GM18507 (cell line): ENCODE data around the gene DOCK1.
"Not testable (repeated sequence)": the region's sequence is repeated elsewhere in the genome, so short reads cannot be mapped to it uniquely, and the experiment has no call there.

ENCODE experiments used
- DNase-seq: peaks from one replicate; pipeline ENCODE4 v3.0.0; 2011; ENCODE audit warnings: low read depth; ENCODE audit not compliant: insufficient read length; ENCODE audit errors: extremely low spot score
- FAIRE-seq: peaks from 2 replicates; lab custom pipeline; 2011; peaks lifted over from hg19 to GRCh38; lab: Jason Lieb, UNC

DOCK1 gene

GRCh38 chr10:126921162-126921561 is 15.9 kb downstream of the DOCK1 start:
- DNase-seq (no peak), FAIRE-seq (no peak)

- no peak for FAIRE-seq
- no peak for DNase-seq
Measured at GRCh38 chr10:126921974-126922525, 16.8 kb downstream of the DOCK1 start.

DNA sequence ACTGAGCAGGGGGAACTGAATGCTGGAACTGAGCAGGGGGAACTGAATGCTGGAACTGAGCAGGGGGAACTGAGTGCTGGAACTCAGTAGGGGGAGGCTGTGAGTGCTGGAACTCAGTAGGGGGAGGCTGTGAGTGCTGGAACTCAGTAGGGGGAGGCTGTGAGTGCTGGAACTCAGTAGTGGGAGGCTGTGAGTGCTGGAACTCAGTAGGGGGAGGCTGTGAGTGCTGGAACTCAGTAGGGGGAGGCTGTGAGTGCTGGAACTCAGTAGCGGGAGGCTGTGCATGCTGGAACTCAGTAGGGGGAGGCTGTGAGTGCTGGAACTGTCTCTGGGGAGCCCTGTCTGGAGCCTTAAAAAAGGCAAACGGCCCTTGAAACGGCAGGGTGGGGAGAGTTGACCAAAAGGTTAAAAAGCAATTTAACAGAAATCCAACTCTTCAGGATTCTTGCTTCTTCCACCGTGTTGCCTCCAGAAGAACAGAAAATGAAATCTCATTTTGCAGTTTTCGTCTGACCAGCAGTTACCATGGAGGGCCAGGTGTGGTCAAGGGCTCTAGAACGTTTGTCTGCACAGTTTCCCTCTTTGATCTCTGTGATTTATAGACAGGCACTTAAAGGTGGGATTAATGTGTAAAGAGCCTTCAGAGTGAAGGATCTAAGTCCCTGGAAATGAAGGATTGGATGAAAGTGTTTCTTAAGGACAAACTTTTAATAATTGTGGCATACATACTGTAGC is 19.1 kb downstream of the DOCK1 start:
- DNase-seq, result no peak
- no peak for FAIRE-seq

DNA sequence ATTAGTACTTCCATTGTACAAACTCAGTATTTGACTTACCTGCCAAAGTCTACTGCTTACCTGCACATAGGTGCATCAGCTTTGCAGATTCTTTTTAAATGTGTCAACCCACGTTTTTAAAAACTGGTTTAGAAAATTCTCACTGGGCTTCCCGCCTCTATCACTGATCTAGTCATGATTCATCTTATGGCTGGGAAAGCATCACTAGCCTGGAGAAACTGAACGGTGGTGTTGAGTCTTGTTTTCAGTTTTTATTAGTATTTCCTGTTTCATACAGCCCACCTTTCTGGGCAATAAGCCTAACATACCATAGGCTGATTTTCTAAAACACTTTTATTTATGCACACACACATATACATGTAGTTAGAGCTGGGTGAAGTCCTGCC is 19.7 kb downstream of the DOCK1 start:
- FAIRE-seq (no peak), DNase-seq (no peak)

GRCh38 chr10:126926568-126926967 is 21.3 kb downstream of the DOCK1 start:
- DNase-seq (no peak), FAIRE-seq (no peak)

- FAIRE-seq, result no peak
- DNase-seq, result no peak
Measured at GRCh38 chr10:126927799-126928198, 22.6 kb downstream of the DOCK1 start.

DNA sequence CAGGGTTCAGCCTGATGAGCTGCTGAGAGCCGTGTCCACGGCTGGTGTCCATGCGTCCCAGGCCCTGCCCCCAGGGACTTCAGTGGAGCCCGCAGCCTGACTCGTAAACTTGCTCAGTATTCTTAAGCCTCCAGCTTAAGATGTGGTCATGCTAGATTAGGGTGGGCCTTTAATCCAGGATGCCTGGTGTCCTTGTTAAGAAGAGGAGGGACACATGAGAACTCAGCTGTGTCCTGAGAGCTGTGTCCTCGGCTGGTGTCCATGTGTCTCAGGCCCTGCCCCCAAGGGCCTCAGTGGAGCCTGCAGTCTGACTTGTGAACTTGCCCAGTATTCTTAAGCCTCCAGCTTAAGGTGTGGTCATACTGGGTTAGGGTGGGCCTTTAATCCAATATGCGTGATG is 23.0 kb downstream of the DOCK1 start:
- no peak for FAIRE-seq
- DNase-seq, result no peak

DNA sequence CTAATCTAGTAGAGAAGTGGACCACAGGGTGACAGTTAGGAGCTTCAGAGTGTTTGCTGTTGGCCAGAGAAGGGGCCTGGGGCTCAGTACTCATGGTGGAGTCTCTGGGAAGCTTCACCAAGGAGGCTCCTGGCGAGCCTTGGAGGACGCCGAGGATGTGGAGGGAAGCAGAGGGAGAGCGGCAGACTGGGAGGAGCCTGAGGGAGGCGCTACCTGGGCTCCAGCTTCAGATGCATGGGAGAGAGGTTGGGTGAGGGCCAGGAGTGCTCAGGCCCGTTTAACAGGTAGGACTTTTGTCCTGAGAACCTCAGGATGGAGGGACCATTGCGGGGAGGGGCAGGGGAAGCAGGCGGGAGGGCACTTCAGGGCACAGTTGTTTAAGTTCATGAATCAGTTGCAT is 24.2 kb downstream of the DOCK1 start:
- FAIRE-seq, result no peak
- no peak for DNase-seq

DNA sequence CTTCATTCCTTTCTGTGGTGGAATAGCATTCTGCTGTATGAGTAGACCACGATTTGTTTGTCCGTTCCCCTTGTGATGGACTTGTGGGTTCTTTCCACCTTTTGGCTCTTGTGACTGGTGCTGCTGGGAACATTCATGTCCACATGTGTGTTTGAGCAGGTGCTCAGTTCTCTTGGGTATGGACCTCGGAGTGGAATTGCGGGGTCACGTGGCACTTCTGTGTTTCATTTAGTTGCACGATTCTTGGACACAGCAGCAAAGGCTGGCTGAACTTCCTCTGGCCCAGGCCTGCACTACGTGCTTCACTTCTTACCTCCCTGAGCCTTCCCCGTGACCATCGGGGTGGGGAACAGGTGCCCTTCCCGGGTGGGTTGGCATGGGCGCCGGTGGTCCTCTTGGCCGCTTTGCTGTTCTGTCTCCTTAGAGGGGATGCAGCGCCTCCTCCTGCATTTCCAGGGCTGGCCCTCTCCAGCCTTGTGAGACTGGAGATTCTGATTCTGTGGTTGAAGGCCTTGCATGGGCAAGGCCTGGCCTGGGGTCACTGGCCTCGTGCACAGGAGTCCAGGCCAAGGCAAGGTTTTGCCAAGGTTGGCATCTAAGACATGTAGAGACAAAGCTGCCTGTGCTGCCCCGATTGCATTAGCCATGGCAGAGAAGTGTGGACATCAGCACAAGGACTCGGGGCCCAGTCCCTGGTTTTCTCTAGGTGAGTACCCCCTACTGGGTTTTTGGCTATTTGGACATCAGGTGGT is 25.1 kb downstream of the DOCK1 start:
- DNase-seq, result no peak
- FAIRE-seq, result no peak

DNA sequence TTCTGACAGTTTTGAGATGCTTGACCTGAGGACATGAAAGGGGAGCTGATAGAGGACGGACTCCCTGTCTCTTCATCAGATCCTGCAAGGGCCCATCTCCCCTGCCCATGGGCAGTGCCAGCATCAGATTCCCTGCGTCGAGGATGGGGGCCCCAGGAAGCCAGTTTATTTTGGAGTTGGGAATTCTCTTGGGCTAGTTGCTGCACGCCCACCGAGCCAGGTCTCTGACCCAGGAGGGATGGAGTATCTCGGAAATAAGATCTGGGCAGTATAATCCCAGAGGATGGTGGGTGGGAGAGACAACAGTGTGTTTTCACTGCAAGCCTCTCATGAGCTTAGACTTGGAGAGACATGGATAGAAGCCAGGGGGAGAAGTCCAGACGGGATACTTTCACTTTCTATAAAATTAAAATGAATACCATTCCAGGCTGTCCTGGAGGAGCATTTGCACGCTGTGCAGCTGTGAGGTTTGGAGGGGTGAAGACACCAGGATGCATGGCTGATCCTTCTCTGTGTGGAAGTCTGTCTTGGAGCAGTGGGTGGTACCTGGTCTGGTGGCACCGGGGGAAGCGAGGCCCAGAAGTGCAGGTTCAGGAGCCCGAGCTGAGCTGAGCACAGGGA is 25.8 kb downstream of the DOCK1 start:
- FAIRE-seq, result no peak
- no peak for DNase-seq

DNA sequence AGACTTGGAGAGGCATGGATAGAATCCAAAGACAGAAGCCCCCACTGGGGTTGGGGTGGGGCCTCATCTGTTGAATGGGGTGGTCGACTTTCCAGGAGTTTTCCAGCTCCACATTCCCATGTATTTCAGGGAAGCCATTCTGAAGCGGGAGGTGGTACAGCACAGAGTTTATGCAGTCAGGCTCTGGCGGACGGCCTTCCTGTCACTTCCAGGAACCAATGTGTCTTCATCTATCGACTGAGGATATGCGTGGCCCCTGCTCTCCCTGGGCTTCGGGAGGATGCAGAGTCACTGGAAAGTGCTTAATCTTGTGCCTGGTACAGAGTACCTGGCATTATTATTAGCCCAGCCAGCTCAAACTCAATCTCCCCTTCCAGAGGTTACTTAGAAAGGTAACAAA is 26.3 kb downstream of the DOCK1 start:
- FAIRE-seq (no peak), DNase-seq (no peak)

- no peak for DNase-seq
- FAIRE-seq, result no peak
Measured at GRCh38 chr10:126932516-126932915, 27.3 kb downstream of the DOCK1 start.

GRCh38 chr10:126933116-126933515 is 27.9 kb downstream of the DOCK1 start:
- FAIRE-seq (no peak), DNase-seq (no peak)

DNA sequence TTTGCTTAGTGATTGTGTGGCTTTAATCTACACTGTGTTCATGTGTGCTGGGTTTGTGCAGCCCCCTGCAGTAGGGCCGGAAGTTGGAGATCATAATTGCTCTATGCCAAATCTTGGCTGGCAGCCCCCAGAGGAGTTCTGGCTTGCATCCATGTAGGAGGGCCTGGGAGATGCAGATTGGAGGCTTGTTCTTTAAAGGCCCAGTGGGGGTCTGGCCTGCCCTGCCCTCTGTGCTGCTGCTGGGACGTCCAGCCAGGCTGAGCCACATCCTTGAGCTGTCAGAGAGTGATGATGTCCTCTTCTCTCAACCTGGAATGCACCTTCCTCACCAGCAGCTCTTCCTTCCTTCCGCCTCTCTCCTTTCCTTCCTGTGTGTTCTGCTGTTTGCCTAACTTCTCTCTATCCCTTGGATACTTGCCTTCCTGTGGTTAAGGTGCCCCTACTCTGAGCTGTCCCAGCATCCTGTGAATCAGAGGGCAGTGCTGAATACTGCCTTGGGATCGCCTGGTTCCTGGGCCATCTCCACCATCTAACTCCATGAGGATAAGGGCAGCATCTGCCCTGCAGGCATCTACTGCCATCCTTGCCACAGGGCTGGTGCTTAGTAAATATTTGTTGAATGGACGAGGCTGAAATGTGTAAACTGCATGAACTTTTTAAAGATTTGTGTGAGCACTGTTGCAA is 30.2 kb downstream of the DOCK1 start:
- DNase-seq, result no peak
- FAIRE-seq, result no peak

DNA sequence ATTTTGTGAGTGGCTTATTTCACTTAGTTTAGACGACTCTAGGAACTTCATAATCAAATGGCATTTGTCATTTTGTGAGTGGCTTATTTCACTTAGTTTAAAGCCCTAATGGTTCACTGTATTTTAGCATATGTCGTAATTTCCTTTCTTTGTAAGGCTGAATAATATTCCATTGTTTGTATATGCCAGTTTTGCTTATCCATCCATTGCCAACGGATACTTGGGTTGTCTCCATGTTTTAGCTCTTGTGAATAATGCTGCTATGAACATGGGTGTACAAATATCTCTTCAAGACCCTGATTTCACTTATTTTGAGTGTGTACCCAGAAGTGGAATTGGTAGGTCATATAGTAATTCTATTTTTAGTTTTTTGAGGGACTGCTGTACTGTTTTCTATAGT is 31.8 kb downstream of the DOCK1 start:
- FAIRE-seq (no peak), DNase-seq (no peak)

- not testable (repeated sequence) for DNase-seq, FAIRE-seq
Measured at GRCh38 chr10:126938121-126938520, 32.9 kb downstream of the DOCK1 start.

DNA sequence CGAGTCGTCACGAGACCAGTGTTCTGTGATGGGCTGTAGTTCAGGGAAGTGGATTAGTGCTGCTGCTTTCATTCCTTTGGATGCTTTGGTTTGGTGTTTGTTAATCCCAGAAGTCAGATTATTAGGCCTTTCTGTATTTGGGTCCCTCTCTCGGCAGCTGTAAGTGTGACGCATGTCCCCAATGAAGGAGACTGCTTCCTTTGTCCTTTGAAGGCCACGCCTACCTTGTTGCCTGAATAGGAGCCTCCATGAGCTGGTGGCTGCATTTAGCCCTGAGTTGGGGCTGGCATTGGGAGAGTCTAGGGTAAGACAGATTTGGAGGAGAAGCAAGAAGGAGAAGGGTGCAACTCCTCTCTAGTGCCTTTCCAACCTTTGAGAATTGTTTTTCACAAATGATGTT is 34.5 kb downstream of the DOCK1 start:
- FAIRE-seq, result no peak
- DNase-seq, result no peak

GRCh38 chr10:126940670-126941310 is 35.6 kb downstream of the DOCK1 start:
- FAIRE-seq, result no peak
- DNase-seq, result no peak

GRCh38 chr10:126944191-126944590 is 39.0 kb downstream of the DOCK1 start:
- no peak for DNase-seq
- FAIRE-seq, result no peak
